HepG2 (cell line): ENCODE measurements around the gene FNDC3A. TPM values are rescaled to one million over a fixed set of nuclear protein-coding genes. Genes with fewer than 3 reads are reported as not detected.

ENCODE experiments used
- ATAC-seq: fragments of 200-7000 bp; cut with Tn5 transposase; 3 replicates; pipeline ENCODE4 v1.9.1; 2020; ENCODE audit warnings: mild to moderate bottlenecking, moderate library complexity
- BruUV-seq: library from RNA; stranded (reverse); fragments of 400-500 nt; replicated peaks from 2 replicates; lab custom pipeline; 2021; lab: Mats Ljungman, UMichigan
- CTCF ChIA-PET: fragments of 300-600 bp; formaldehyde crosslinking; extraction: SDS; loops from one replicate; lab custom pipeline; 2021; ENCODE audit warnings: low total read pairs, inconsistent platforms, low intra/inter-chr PET ratio; lab: Yijun Ruan, JAX
- POLR2A ChIA-PET: fragments of 350-600 bp; sonication (Branson Sonifier 250); formaldehyde crosslinking; loops from one replicate; lab custom pipeline; 2020; ENCODE audit warnings: antibody characterized with exemption, inconsistent platforms; lab: Yijun Ruan, JAX
- DNase-seq: peaks from one replicate; pipeline ENCODE4 v3.0.0-alpha.2; 2015; ENCODE audit warnings: low spot score
- FAIRE-seq: peaks from 3 replicates; lab custom pipeline; 2011; peaks lifted over from hg19 to GRCh38; lab: Jason Lieb, UNC
- H2AFZ ChIP-seq: one replicate; pipeline ENCODE4 v1.6.1; 2011; ENCODE audit warnings: low read length, inconsistent platforms
- H3K27ac ChIP-seq: fragments of 300-600 bp; 3 replicates; pipeline ENCODE4 v1.8.0; 2011; ENCODE audit warnings: mixed run types, mild to moderate bottlenecking, mixed read lengths, low read length, inconsistent platforms; ENCODE audit not compliant: insufficient read depth; ENCODE audit errors: extremely low read length
- H3K27me3 ChIP-seq, 2 experiments: fragments of 200-600 bp in 1 of 2; 2 replicates in 1 of 2; 3 replicates in 1 of 2; pipeline versions ENCODE4 v1.6.0 to v1.8.0; 2011; ENCODE audit warnings: low read length in 2 of 2, mild to moderate bottlenecking in 2 of 2, moderate library complexity in 2 of 2, inconsistent platforms in 1 of 2; ENCODE audit not compliant: insufficient read depth in 2 of 2, control insufficient read depth in 1 of 2
- H3K36me3 ChIP-seq, 2 experiments: fragments of 200-600 bp in 1 of 2; replicated peaks in 1 of 2; 2 replicates in 1 of 2; 3 replicates in 1 of 2; pipeline versions ENCODE4 v1.5.1 to v1.8.0; 2011; ENCODE audit warnings: low read length in 2 of 2, inconsistent platforms in 1 of 2; ENCODE audit not compliant: insufficient read depth in 2 of 2, control insufficient read depth in 1 of 2
- H3K4me1 ChIP-seq: 2 replicates; pipeline ENCODE4 v1.5.1; 2012; ENCODE audit warnings: low read length, inconsistent platforms; ENCODE audit not compliant: insufficient read depth
- H3K4me2 ChIP-seq: 2 replicates; pipeline ENCODE4 v1.6.0; 2011; ENCODE audit warnings: low read depth, low read length, inconsistent platforms
- H3K4me3 ChIP-seq, 3 experiments: fragments of 200-600 bp in 1 of 3; sonication (generic), shearing (Covaris generic) in 1 of 3; replicated peaks in 1 of 3; 2 replicates each; pipeline ENCODE4 v1.5.1; 2011 to 2016; ENCODE audit warnings: low read length in 3 of 3, inconsistent platforms in 2 of 3, low read depth in 2 of 3, mild to moderate bottlenecking in 2 of 3, control low read depth in 1 of 3, mixed read lengths in 1 of 3; ENCODE audit not compliant: insufficient read depth in 1 of 3
- H3K79me2 ChIP-seq: one replicate; pipeline ENCODE4 v1.6.1; 2011; ENCODE audit warnings: low read length, inconsistent platforms; ENCODE audit not compliant: insufficient read depth
- H3K9ac ChIP-seq: 2 replicates; pipeline ENCODE4 v1.6.0; 2011; ENCODE audit warnings: mild to moderate bottlenecking, low read depth, low read length, inconsistent platforms; ENCODE audit not compliant: insufficient read depth
- H3K9me3 ChIP-seq: 2 replicates; pipeline ENCODE4 v1.5.1; 2012; ENCODE audit warnings: mild to moderate bottlenecking, low read length
- H4K20me1 ChIP-seq: 2 replicates; pipeline ENCODE4 v1.6.0; 2011; ENCODE audit warnings: inconsistent platforms, mild to moderate bottlenecking, low read length, moderate library complexity; ENCODE audit not compliant: insufficient read depth
- ASH2L ChIP-seq: fragments of 300-600, 200-600 bp; sonication (generic); IDR thresholded peaks from 2 replicates; pipeline ENCODE4 v1.7.0; 2017; ENCODE audit warnings: low read depth, mild to moderate bottlenecking, moderate library complexity, mixed read lengths, low read length; ENCODE audit not compliant: insufficient read length
- GLI4 ChIP-seq: sonication (generic); formaldehyde crosslinking; IDR thresholded peaks from 2 replicates; pipeline ENCODE4 v1.5.1; 2020; ENCODE audit warnings: missing genetic modification reagents, mild to moderate bottlenecking, moderate library complexity, borderline replicate concordance
- KDM6A ChIP-seq: IDR thresholded peaks from 2 replicates; pipeline ENCODE4 v1.6.1; 2016; ENCODE audit warnings: low read depth
- KLF15 ChIP-seq: sonication (generic); formaldehyde crosslinking; IDR thresholded peaks from 2 replicates; pipeline ENCODE4 v1.8.1; 2023; ENCODE audit warnings: borderline replicate concordance, mild to moderate bottlenecking, inconsistent platforms, missing genetic modification reagents, mixed read lengths
- ONECUT2 ChIP-seq: sonication (generic); formaldehyde crosslinking; IDR thresholded peaks from 2 replicates; pipeline ENCODE4 v1.4.0; 2020; ENCODE audit warnings: missing genetic modification reagents
- RAD51 ChIP-seq: fragments of 450-650 bp; IDR thresholded peaks from 2 replicates; pipeline ENCODE4 v1.6.1; 2016; ENCODE audit warnings: borderline replicate concordance
- RXRB ChIP-seq: IDR thresholded peaks from 2 replicates; pipeline ENCODE4 v1.6.1; 2016; ENCODE audit warnings: borderline replicate concordance, missing genetic modification reagents, missing compliant biosample characterization
- SMARCE1 ChIP-seq: fragments of 450-650 bp; IDR thresholded peaks from 2 replicates; pipeline ENCODE4 v1.6.1; 2017; ENCODE audit warnings: borderline replicate concordance
- ZNF441 ChIP-seq: sonication (generic); formaldehyde crosslinking; IDR thresholded peaks from 2 replicates; pipeline ENCODE4 v1.7.0; 2021; ENCODE audit warnings: missing genetic modification reagents, borderline replicate concordance
- ZNF550 ChIP-seq: sonication (generic); formaldehyde crosslinking; IDR thresholded peaks from 2 replicates; pipeline ENCODE4 v1.4.0; 2020; ENCODE audit warnings: mild to moderate bottlenecking, missing genetic modification reagents, borderline replicate concordance
- WGBS: methylation state at CpG from one replicate; pipeline ENCODE4 v1.1.6; 2017; ENCODE audit warnings: low lambda C conversion rate; 5-methylcytosine and 5-hydroxymethylcytosine counted together
- in situ Hi-C: cut with HindIII; loops from 2 replicates; pipeline ENCODE4 v1.10.0; 2017; ENCODE audit warnings: low pct_unique_long_range_greater_than_20kb; ENCODE audit not compliant: extremely low pct_ligation_motif_present
- intact Hi-C: fragments of 100-400 bp; cut with micrococcal nuclease; formaldehyde crosslinking; loops from one replicate; pipeline ENCODE4 v1.10.0; 2022; ENCODE audit not compliant: unreplicated experiment
- polyA plus RNA-seq, 8 experiments: library from polyadenylated mRNA; depleted of rRNA in 3 of 8; stranded (reverse) in 7 of 8; unstranded in 1 of 8; fragments of >200 nt; fragmentation: Illumina TruSeq in 4 of 8; extraction: Trizol in 4 of 8; gene quantifications; 2 replicates each; pipeline versions ENCODE4 v1.2.1 to v1.2.3, GENCODE V29; 2011 to 2016; ENCODE audit warnings: low read depth in 4 of 8, missing spikeins in 1 of 8, mixed read lengths in 1 of 8; ENCODE audit not compliant: insufficient read depth in 1 of 8
- total RNA-seq, 5 experiments: library from RNA; depleted of rRNA; stranded (reverse); fragments of >200 nt; fragmentation: Illumina TruSeq; extraction: Trizol; gene quantifications; 2 replicates each; pipeline ENCODE4 v1.2.3, GENCODE V29; 2016; ENCODE audit warnings: low read depth in 1 of 5
- TF ChIP-seq, protein P1 (sequence below): sonication (generic); formaldehyde crosslinking; IDR thresholded peaks from 2 replicates; pipeline ENCODE4 v1.9.0; 2021; ENCODE audit warnings: missing genetic modification reagents, mild to moderate bottlenecking, borderline replicate concordance
- TF ChIP-seq, protein P2 (sequence below): sonication (generic); formaldehyde crosslinking; IDR thresholded peaks from 2 replicates; pipeline ENCODE4 v1.4.0; 2020; ENCODE audit warnings: missing genetic modification reagents, borderline replicate concordance
- TF ChIP-seq, protein P3 (sequence below): sonication (generic); formaldehyde crosslinking; IDR thresholded peaks from 2 replicates; pipeline ENCODE4 v1.8.0; 2023; ENCODE audit warnings: mild to moderate bottlenecking, missing genetic modification reagents

The FNDC3A gene
- total and polyA plus RNA-seq, 2 of the 13 experiments (the other 11 are each of a cell fraction or from before 2014, with no cell fraction given) = 36.7 to 39.3 TPM

DNA sequence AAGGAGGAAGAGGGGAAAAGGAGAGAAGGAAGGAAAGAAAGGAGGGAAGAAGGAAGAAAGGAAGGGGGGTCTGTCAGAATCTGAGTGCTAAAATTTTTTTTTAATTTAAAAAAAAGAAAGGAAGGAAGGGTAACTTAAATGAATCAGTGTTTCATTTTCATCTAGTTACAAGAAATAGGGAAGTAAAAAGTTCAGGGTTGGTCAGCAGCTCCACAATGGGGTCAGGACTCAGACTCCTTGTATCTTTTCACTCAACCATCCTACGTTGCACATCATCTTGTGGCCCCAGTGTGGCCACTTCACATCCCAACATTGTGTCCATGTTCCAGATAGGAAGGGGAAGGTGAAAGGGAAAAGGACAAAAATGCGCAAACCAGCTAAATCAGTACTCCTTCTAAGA, 14.3 kb upstream of the FNDC3A start:
- no peak for DNase-seq
- Histone ChIP-seq H3K9ac (no peak overlapping the region), H3K4me2 (no peak overlapping the region), H4K20me1 (no peaks in the 10 kb centered on the region), H3K27ac (no peak overlapping the region), H3K79me2 (no peaks in the 10 kb centered on the region), H2AFZ (no peak overlapping the region), H3K27me3 (no peaks in the 10 kb centered on the region), H3K36me3 (no peaks in the 10 kb centered on the region), H3K9me3 (no peaks in the 10 kb centered on the region), H3K4me1 (no peaks in the 10 kb centered on the region), H3K4me3 (no peak overlapping the region)
- in situ Hi-C loops (no loop called here), intact Hi-C loops (no loop called here)
- no peak for TF ChIP-seq GLI4 (CRISPR knock-in tag)
- no peak for TF ChIP-seq ZNF550 (CRISPR knock-in tag)
- TF ChIP-seq RXRB = no peak
- TF ChIP-seq RAD51 = no peak
- TF ChIP-seq, protein P1, sequence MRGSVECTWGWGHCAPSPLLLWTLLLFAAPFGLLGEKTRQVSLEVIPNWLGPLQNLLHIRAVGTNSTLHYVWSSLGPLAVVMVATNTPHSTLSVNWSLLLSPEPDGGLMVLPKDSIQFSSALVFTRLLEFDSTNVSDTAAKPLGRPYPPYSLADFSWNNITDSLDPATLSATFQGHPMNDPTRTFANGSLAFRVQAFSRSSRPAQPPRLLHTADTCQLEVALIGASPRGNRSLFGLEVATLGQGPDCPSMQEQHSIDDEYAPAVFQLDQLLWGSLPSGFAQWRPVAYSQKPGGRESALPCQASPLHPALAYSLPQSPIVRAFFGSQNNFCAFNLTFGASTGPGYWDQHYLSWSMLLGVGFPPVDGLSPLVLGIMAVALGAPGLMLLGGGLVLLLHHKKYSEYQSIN (CRISPR knock-in tag) = no peak
- no peak for TF ChIP-seq ZNF441 (CRISPR knock-in tag)
- TF ChIP-seq ONECUT2 (CRISPR knock-in tag) = no peak
- no peak for TF ChIP-seq KLF15
- no TSS peak for BruUV-seq
- ChIA-PET CTCF (no interaction called here), POLR2A (no interaction called here)
- no peak for FAIRE-seq
- WGBS = 50% methylated on average over 2 of the region's 2 CpGs
- no peak for ATAC-seq

DNA sequence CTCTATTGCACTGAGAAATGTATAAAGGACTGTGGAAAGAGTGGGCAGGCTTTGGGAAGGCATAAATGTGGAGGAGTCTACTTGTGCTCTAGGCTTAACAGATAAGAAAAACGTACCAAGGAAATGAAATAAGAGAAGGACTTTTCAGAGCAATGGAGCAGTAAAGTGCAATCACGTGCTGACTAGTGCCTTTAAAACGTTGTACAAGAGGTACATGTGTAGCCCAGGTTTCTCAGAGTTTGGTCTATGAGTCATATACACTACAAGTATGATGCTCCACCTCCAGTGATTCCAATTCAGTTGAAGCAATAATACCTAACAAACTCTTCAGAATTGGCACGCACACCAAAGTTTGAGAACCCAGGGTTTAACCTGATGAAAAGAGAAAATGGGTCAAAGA, 13.4 kb upstream of the FNDC3A start:
- FAIRE-seq (no peak), ATAC-seq (no peak), DNase-seq (no peak)
- CTCF ChIA-PET = no interaction called here
- POLR2A ChIA-PET = no interaction called here
- Histone ChIP-seq H3K27ac (no peak overlapping the region), H3K9ac (no peak overlapping the region), H3K4me1 (no peaks in the 10 kb centered on the region), H2AFZ (no peak overlapping the region), H3K4me2 (no peak overlapping the region), H3K27me3 (no peaks in the 10 kb centered on the region), H3K4me3 (no peak overlapping the region), H3K9me3 (no peaks in the 10 kb centered on the region), H3K79me2 (no peaks in the 10 kb centered on the region), H3K36me3 (no peaks in the 10 kb centered on the region), H4K20me1 (no peaks in the 10 kb centered on the region)
- intact Hi-C loops (no loop called here), in situ Hi-C loops (no loop called here)
- WGBS = 33% methylated on average over 3 of the region's 4 CpGs
- TF ChIP-seq SMARCE1 = no peak
- TF ChIP-seq, protein P2, sequence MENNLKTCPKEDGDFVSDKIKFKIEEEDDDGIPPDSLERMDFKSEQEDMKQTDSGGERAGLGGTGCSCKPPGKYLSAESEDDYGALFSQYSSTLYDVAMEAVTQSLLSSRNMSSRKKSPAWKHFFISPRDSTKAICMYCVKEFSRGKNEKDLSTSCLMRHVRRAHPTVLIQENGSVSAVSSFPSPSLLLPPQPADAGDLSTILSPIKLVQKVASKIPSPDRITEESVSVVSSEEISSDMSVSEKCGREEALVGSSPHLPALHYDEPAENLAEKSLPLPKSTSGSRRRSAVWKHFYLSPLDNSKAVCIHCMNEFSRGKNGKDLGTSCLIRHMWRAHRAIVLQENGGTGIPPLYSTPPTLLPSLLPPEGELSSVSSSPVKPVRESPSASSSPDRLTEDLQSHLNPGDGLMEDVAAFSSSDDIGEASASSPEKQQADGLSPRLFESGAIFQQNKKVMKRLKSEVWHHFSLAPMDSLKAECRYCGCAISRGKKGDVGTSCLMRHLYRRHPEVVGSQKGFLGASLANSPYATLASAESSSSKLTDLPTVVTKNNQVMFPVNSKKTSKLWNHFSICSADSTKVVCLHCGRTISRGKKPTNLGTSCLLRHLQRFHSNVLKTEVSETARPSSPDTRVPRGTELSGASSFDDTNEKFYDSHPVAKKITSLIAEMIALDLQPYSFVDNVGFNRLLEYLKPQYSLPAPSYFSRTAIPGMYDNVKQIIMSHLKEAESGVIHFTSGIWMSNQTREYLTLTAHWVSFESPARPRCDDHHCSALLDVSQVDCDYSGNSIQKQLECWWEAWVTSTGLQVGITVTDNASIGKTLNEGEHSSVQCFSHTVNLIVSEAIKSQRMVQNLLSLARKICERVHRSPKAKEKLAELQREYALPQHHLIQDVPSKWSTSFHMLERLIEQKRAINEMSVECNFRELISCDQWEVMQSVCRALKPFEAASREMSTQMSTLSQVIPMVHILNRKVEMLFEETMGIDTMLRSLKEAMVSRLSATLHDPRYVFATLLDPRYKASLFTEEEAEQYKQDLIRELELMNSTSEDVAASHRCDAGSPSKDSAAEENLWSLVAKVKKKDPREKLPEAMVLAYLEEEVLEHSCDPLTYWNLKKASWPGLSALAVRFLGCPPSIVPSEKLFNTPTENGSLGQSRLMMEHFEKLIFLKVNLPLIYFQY = no peak
- TF ChIP-seq, protein P3, sequence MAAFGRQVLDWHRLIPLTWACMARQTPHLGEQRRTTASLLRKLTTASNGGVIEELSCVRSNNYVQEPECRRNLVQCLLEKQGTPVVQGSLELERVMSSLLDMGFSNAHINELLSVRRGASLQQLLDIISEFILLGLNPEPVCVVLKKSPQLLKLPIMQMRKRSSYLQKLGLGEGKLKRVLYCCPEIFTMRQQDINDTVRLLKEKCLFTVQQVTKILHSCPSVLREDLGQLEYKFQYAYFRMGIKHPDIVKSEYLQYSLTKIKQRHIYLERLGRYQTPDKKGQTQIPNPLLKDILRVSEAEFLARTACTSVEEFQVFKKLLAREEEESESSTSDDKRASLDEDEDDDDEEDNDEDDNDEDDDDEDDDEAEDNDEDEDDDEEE (CRISPR knock-in tag) = no peak
- TF ChIP-seq ASH2L = no peak
- TF ChIP-seq KDM6A (CRISPR knock-in tag) = no peak
- no TSS peak for BruUV-seq
